Measurements from ENCODE around the gene CAPNS1.
A peak's percentile ranks its signal among the peaks of the same experiment; 100 is the strongest.
"Not testable (repeated sequence)": the region's sequence is repeated elsewhere in the genome, so short reads cannot be mapped to it uniquely, and the experiment has no call there.

CAPNS1 gene

GRCh38 chr19:36150586-36150985 lies 10.7 kb downstream of the CAPNS1 start:
- DNase-seq (ENCODE audit: low read depth, low spot score), result no peak

GRCh38 chr19:36151144-36152018 lies 11.5 kb downstream of the CAPNS1 start:
- DNase-seq (ENCODE audit: low read depth, low spot score), result peak; percentile 66

- DNase-seq (ENCODE audit: low read depth, low spot score), result no peak
These were observed 12.1 kb downstream of the CAPNS1 start for GRCh38 chr19:36152019-36152351.

- DNase-seq (ENCODE audit: low read depth, low spot score), result no peak
These were observed 12.7 kb downstream of the CAPNS1 start, which contains the start of gene COX7A1 for GRCh38 chr19:36152352-36153091. COX7A1 (minus strand) TSS chr19:36152447; CDS start chr19:36152407, 40 bp downstream.

- DNase-seq (ENCODE audit: low read depth, low spot score), result no peak
These were observed 13.3 kb downstream of the CAPNS1 start for GRCh38 chr19:36153126-36153525.

- DNase-seq (ENCODE audit: low read depth, low spot score), result no peak
These were observed 21.1 kb downstream of the CAPNS1 start for GRCh38 chr19:36160821-36161596.

GRCh38 chr19:36163813-36164212 lies 23.9 kb downstream of the CAPNS1 start:
- DNase-seq (ENCODE audit: low read depth, low spot score), result no peak

- peak; percentile 23 for DNase-seq (ENCODE audit: low read depth, low spot score)
These were observed 29.4 kb downstream of the CAPNS1 start for GRCh38 chr19:36169084-36169760.

- DNase-seq (ENCODE audit: low read depth, low spot score), result no peak
These were observed 33.0 kb downstream of the CAPNS1 start for GRCh38 chr19:36172852-36173251.

GRCh38 chr19:36173846-36174245 lies 34.0 kb downstream of the CAPNS1 start:
- not testable (repeated sequence) for DNase-seq (ENCODE audit: low read depth, low spot score)

GRCh38 chr19:36179077-36179476 lies 39.2 kb downstream of the CAPNS1 start:
- not testable (repeated sequence) for DNase-seq (ENCODE audit: low read depth, low spot score)

- DNase-seq (ENCODE audit: low read depth, low spot score), result peak; percentile 78
These were observed 42.9 kb downstream of the CAPNS1 start for GRCh38 chr19:36182612-36183244.

GRCh38 chr19:36183245-36183628 lies 43.4 kb downstream of the CAPNS1 start:
- DNase-seq (ENCODE audit: low read depth, low spot score), result peak; percentile 69

GRCh38 chr19:36186722-36187121 lies 46.9 kb downstream of the CAPNS1 start:
- not testable (repeated sequence) for DNase-seq (ENCODE audit: low read depth, low spot score)

GRCh38 chr19:36196249-36196648 lies 56.4 kb downstream of the CAPNS1 start:
- DNase-seq (ENCODE audit: low read depth, low spot score), result no peak

- no peak for DNase-seq (ENCODE audit: low read depth, low spot score)
These were observed 58.3 kb downstream of the CAPNS1 start for GRCh38 chr19:36198119-36198518.
